Activated naive CD8-positive, alpha-beta T cell treated with anti-CD3 and anti-CD28 coated beads for 36 hours (primary cell): ENCODE measurements around the gene JAKMIP1. TPM values are rescaled to one million over a fixed set of nuclear protein-coding genes. Genes with fewer than 3 reads are reported as not detected.
A peak's percentile ranks its signal among the peaks of the same experiment; 100 is the strongest.

Experiments
- DNase-seq: peaks from one replicate; pipeline ENCODE4 v3.0.0; 2021
- H3K27ac Mint-ChIP-seq: one replicate; pipeline ENCODE4 v1.8.0; 2022; ENCODE audit warnings: mild to moderate bottlenecking, moderate library complexity, mixed read lengths
- H3K27me3 Mint-ChIP-seq: one replicate; pipeline ENCODE4 v1.8.0; 2022; ENCODE audit warnings: mild to moderate bottlenecking, mixed read lengths
- H3K36me3 Mint-ChIP-seq: one replicate; pipeline ENCODE4 v1.8.0; 2021; ENCODE audit warnings: mild to moderate bottlenecking, mixed read lengths
- H3K4me1 Mint-ChIP-seq: one replicate; pipeline ENCODE4 v1.8.0; 2021; ENCODE audit warnings: mixed read lengths
- H3K4me3 Mint-ChIP-seq: one replicate; pipeline ENCODE4 v1.8.0; 2022; ENCODE audit warnings: mild to moderate bottlenecking, moderate library complexity, mixed read lengths
- H3K9me3 Mint-ChIP-seq: one replicate; pipeline ENCODE4 v1.8.0; 2022; ENCODE audit warnings: mixed read lengths
- total RNA-seq, 2 experiments: library from RNA; stranded (reverse); gene quantifications; one replicate each; pipeline ENCODE4 v1.2.3, GENCODE V29; 2021

The JAKMIP1 gene
- total RNA-seq, 2 experiments from 2014 or later = 1.0 to 1.6 TPM

DNA sequence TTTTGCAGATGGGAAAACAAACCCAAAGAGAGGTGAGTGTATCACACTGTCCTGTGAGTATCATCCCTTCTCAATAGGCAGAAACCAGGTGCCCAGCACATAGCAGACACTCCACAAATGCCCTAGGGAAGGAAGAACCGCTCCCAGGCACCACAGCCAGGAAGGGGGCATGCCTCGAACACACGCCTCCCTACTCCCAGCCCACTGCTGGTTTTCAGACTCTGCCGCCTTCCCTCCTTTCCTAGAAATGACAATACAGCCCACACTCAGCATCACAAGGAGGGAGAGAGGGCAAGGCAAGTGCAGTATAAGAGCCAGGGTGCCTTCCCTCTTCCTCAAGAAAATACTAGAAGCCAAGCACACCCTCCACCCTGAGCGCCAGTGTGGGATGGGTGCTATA, 16.2 kb downstream of the JAKMIP1 start:
- H3K27ac Mint-ChIP-seq = peak overlapping the region; percentile 25
- peaks cover 19% of the 10 kb centered on the region for H3K4me1 Mint-ChIP-seq
- H3K9me3 Mint-ChIP-seq = peaks cover 8% of the 10 kb centered on the region
- H3K36me3 Mint-ChIP-seq = peaks cover 3% of the 10 kb centered on the region
- no peak overlapping the region for H3K4me3 Mint-ChIP-seq
- DNase-seq = no peak
- peaks cover 13% of the 10 kb centered on the region for H3K27me3 Mint-ChIP-seq

GRCh38 chr4:6183740-6184139, 16.6 kb downstream of the JAKMIP1 start:
- peak overlapping the region; percentile 25 for H3K27ac Mint-ChIP-seq
- peaks cover 17% of the 10 kb centered on the region for H3K27me3 Mint-ChIP-seq
- peaks cover 5% of the 10 kb centered on the region for H3K36me3 Mint-ChIP-seq
- no peak overlapping the region for H3K4me3 Mint-ChIP-seq
- peaks cover 8% of the 10 kb centered on the region for H3K9me3 Mint-ChIP-seq
- no peak for DNase-seq
- peaks cover 19% of the 10 kb centered on the region for H3K4me1 Mint-ChIP-seq

DNA sequence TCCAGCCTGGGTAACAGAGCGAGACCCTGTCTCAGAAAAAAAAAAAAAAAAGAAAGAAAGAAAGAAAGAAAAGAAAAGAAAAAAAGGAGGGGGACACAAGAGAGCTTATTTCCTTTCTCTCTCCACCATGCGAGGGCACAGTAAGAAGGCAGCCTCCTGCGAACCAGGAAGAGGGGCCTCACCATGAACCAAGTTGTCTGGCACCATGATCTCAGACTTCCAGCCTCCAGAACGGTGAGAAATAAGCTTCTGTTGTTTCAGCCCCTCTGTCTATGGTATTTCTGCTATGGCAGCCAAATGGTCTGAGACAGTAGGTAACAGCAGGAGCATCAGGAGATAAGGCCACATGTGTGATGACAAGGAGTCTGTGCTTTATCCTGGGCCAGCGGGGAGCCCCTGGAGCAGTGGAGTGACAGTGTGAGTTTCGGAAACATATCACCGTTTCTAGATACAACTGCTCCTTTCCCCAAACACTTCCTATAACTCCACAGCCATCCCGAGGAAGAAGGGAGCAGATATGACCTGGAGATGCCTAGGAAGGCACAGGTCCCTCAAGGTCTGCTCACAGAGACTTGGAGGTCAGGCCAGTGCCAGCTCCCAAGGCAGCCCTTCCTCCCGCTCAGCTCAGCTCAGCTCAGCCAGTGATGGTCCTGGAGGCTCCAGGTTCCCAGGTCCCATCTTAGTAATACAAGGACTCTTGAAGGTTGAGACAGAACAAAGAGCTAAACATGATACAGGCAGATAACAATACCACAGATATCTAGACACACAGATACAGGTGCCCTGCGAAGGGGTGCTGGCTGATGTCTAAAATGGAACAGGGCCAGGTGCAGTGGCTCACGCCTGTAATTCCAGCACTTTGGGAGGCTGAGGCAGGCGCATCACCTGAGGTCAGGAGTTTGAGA, 17.7 kb downstream of the JAKMIP1 start:
- H3K27me3 Mint-ChIP-seq = peaks cover 23% of the 10 kb centered on the region
- no peak for DNase-seq
- no peak overlapping the region for H3K4me3 Mint-ChIP-seq
- H3K4me1 Mint-ChIP-seq = peaks cover 19% of the 10 kb centered on the region
- H3K9me3 Mint-ChIP-seq = peaks cover 8% of the 10 kb centered on the region
- H3K36me3 Mint-ChIP-seq = peaks cover 6% of the 10 kb centered on the region
- H3K27ac Mint-ChIP-seq = no peak overlapping the region

DNA sequence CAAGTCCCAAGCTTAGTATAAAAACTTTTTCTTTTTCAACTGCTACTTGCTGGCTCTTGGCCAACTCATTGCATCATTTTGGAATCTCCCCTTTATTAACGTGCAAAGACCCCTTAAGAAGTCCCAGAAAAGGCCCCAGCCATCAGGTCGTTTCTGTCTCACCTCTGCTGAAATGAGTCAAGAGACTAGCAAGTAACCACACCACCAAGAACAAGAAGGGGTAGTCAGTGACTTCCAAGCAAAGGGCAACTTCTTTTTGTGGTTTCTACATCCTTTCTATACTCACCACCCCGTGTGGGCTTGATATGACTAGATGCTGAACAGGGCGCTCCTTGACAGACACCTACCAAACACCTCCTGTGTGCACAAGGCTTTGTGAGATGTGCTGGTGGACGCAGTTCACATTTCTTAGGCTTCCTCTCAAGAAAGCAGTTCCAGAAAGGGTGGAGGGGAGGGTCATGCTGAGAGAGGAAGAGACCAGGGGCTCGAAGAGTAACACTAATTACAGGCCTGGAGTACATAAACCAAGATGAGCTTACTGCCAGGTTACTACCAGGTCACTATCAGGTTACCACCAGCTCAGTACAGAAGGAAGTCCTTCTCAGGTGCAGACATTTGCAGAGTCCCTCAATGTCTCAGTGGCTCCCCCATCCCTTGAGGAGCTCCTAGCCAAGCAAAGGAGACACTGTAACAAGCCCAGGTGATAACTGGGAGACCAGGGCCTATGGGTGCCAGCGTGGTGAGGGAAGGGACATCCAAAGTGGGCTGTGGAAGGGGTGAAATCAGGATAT, 19.3 kb downstream of the JAKMIP1 start:
- Mint-ChIP-seq H3K9me3 (peaks cover 2% of the 10 kb centered on the region), H3K27me3 (peaks cover 21% of the 10 kb centered on the region), H3K4me3 (peak overlapping the region; percentile 4), H3K4me1 (peaks cover 19% of the 10 kb centered on the region), H3K27ac (peak overlapping the region; percentile 81), H3K36me3 (peaks cover 6% of the 10 kb centered on the region)
- DNase-seq = peak; percentile 53

DNA sequence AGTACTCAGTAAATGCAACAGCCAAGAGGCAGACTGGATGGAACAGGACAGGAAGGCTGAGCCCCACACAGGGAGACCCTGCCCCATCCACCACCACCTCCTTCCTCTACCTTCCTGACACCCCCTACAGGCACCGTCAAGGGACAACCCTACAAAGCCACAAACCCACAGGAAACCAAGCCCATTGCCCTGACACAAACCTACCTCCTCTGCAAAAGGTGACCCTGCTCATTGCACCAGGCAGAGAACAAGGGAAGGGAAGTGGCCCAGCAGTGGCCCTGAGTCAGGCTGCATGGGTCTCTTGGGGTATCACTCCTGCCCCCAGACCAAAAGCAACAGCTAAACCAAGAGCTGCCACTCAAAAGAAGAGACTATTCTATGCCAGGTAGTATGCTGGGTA, 21.0 kb downstream of the JAKMIP1 start:
- peaks cover 2% of the 10 kb centered on the region for H3K9me3 Mint-ChIP-seq
- DNase-seq = no peak
- H3K27me3 Mint-ChIP-seq = peaks cover 22% of the 10 kb centered on the region
- H3K4me1 Mint-ChIP-seq = peaks cover 19% of the 10 kb centered on the region
- H3K4me3 Mint-ChIP-seq = no peak overlapping the region
- H3K27ac Mint-ChIP-seq = peak overlapping the region; percentile 30
- peaks cover 3% of the 10 kb centered on the region for H3K36me3 Mint-ChIP-seq

GRCh38 chr4:6178757-6179156, 21.6 kb downstream of the JAKMIP1 start:
- Mint-ChIP-seq H3K27me3 (peaks cover 22% of the 10 kb centered on the region), H3K36me3 (peaks cover 3% of the 10 kb centered on the region), H3K27ac (peak overlapping the region; percentile 10), H3K9me3 (peaks cover 2% of the 10 kb centered on the region), H3K4me3 (no peak overlapping the region), H3K4me1 (peaks cover 19% of the 10 kb centered on the region)
- no peak for DNase-seq

- no peak for DNase-seq
- Mint-ChIP-seq H3K4me1 (peaks cover 19% of the 10 kb centered on the region), H3K27ac (no peak overlapping the region), H3K36me3 (peaks cover 3% of the 10 kb centered on the region), H3K9me3 (peaks cover 2% of the 10 kb centered on the region), H3K27me3 (peaks cover 22% of the 10 kb centered on the region), H3K4me3 (no peak overlapping the region)
Observed at GRCh38 chr4:6177587-6178197, 22.7 kb downstream of the JAKMIP1 start.

DNA sequence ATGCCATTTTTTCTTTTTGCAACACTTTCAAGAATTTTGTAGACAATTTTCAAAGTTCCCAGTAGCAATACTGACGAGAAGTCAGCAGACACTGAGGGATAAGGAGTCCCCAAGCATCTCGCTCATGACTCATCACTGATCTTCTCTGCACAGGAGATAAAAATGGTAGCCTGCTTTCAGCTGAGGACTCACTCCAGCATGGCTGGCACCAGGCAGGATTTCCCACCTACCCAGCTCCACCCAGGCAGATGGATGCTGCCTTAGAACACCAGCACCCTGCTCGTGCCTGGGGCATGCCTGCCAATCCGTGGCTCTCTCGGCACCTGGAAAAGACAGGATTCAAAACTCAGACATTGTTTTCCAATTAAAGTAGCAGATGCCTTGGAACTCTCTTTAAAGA, 24.9 kb downstream of the JAKMIP1 start:
- H3K4me3 Mint-ChIP-seq = no peak overlapping the region
- H3K27ac Mint-ChIP-seq = no peak overlapping the region
- peaks cover 12% of the 10 kb centered on the region for H3K4me1 Mint-ChIP-seq
- H3K36me3 Mint-ChIP-seq = peaks cover 5% of the 10 kb centered on the region
- no peak for DNase-seq
- peaks cover 7% of the 10 kb centered on the region for H3K9me3 Mint-ChIP-seq
- H3K27me3 Mint-ChIP-seq = peaks cover 19% of the 10 kb centered on the region

DNA sequence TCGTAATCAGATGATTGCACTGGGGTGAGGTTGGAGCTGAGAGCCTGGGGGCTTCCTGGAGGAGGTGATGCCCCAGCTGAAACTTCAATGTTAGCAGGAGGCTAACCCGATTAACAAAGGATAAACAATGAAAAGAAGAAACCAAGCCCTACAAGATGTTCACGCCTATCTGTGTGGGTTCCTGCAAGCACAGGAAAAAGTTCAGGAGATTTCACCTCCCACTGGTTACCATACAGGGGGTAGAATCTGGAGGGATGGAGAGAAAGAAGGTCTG, 27.5 kb downstream of the JAKMIP1 start:
- Mint-ChIP-seq H3K9me3 (peaks cover 5% of the 10 kb centered on the region), H3K27me3 (peaks cover 3% of the 10 kb centered on the region), H3K4me3 (no peak overlapping the region), H3K27ac (no peak overlapping the region), H3K36me3 (peaks cover 2% of the 10 kb centered on the region), H3K4me1 (no peaks in the 10 kb centered on the region)
- no peak for DNase-seq

GRCh38 chr4:6172093-6172926, 28.0 kb downstream of the JAKMIP1 start:
- no peak overlapping the region for H3K4me3 Mint-ChIP-seq
- no peaks in the 10 kb centered on the region for H3K4me1 Mint-ChIP-seq
- no peak overlapping the region for H3K27ac Mint-ChIP-seq
- DNase-seq = no peak
- peaks cover 5% of the 10 kb centered on the region for H3K9me3 Mint-ChIP-seq
- H3K36me3 Mint-ChIP-seq = peaks cover 2% of the 10 kb centered on the region
- peaks cover 3% of the 10 kb centered on the region for H3K27me3 Mint-ChIP-seq

DNA sequence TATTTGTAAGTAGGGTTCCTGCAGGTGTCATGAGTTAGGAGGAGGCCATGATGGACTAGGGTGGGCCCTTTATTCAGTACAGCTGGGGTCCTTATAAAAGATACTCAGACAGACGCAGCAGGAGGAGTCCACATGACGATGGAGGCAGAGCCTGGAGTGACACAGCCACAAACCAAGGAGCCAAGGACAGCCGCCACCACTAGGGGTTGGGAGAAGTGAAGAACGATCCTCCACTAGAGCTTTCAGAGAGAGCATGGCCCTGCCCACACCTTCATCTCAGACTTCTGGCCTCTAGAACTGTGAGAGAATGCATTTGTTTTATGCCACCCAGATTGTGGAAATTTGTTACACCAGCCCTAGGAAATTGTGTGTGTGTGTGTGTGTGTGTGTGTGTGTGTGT, 31.1 kb downstream of the JAKMIP1 start:
- Mint-ChIP-seq H3K4me3 (no peak overlapping the region), H3K36me3 (peaks cover 2% of the 10 kb centered on the region), H3K4me1 (no peaks in the 10 kb centered on the region), H3K9me3 (peaks cover 5% of the 10 kb centered on the region), H3K27ac (no peak overlapping the region), H3K27me3 (no peaks in the 10 kb centered on the region)
- no peak for DNase-seq

- Mint-ChIP-seq H3K36me3 (no peaks in the 10 kb centered on the region), H3K4me3 (no peak overlapping the region), H3K4me1 (no peaks in the 10 kb centered on the region), H3K9me3 (no peaks in the 10 kb centered on the region), H3K27me3 (no peaks in the 10 kb centered on the region), H3K27ac (no peak overlapping the region)
- no peak for DNase-seq
Observed at GRCh38 chr4:6165766-6166165, 34.6 kb downstream of the JAKMIP1 start.

GRCh38 chr4:6162885-6163284, 37.5 kb downstream of the JAKMIP1 start:
- H3K9me3 Mint-ChIP-seq = no peaks in the 10 kb centered on the region
- H3K27ac Mint-ChIP-seq = no peak overlapping the region
- no peaks in the 10 kb centered on the region for H3K4me1 Mint-ChIP-seq
- no peaks in the 10 kb centered on the region for H3K36me3 Mint-ChIP-seq
- H3K27me3 Mint-ChIP-seq = no peaks in the 10 kb centered on the region
- no peak for DNase-seq
- no peak overlapping the region for H3K4me3 Mint-ChIP-seq

DNA sequence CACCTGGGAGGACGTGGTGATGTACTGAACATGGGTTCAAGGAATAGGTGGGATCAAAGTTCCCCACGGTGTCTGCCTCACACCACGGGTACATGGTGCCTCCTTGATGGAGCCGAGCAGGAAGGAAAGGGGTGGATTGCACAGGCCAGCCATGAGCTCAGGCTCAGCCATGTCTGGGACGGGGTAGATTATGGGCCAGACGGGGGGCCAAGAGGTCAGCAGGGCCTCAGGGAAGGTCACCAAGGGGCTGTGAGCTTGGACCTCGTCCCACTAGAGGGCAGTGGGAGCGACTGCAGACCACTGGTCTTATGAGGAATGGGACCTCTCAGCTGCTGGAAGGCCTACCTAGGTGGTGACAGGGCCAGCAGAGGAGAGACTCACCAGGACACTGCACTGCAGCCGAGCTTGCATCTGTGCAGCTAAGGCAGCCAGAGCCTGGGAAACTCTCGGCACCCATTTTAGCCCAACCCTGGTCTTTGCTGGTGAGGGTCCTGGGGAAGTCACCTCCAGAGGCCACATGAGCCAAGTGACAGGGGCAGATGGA, 38.4 kb downstream of the JAKMIP1 start:
- DNase-seq = no peak
- no peak overlapping the region for H3K4me3 Mint-ChIP-seq
- no peak overlapping the region for H3K27ac Mint-ChIP-seq
- no peaks in the 10 kb centered on the region for H3K4me1 Mint-ChIP-seq
- H3K36me3 Mint-ChIP-seq = no peaks in the 10 kb centered on the region
- H3K27me3 Mint-ChIP-seq = peaks cover 4% of the 10 kb centered on the region
- no peaks in the 10 kb centered on the region for H3K9me3 Mint-ChIP-seq
